PFSK-1 (cell line): Measurements from ENCODE around the gene LYPLA2.

Source experiments
- FOXP2 ChIP-seq: optimal IDR thresholded peaks from 2 replicates; pipeline ENCODE3; 2011; ENCODE audit warnings: borderline replicate concordance, control low read depth, inconsistent platforms; ENCODE audit not compliant: insufficient read depth; ENCODE audit errors: extremely low read length, extremely low read depth
- POLR2AphosphoS5 ChIP-seq: IDR thresholded peaks from 2 replicates; pipeline ENCODE4 v1.6.1; 2012; ENCODE audit warnings: low read depth, mild to moderate bottlenecking, control low read depth, low read length, moderate library complexity
- REST ChIP-seq, 2 experiments: IDR thresholded peaks; 2 replicates each; pipeline versions ENCODE4 v1.6.1 to v1.8.0; 2011 to 2012; ENCODE audit warnings: low read depth in 2 of 2, low read length in 2 of 2, control low read depth in 1 of 2, inconsistent platforms in 1 of 2, mild to moderate bottlenecking in 1 of 2, moderate library complexity in 1 of 2; ENCODE audit not compliant: insufficient read depth in 1 of 2
- SIN3A ChIP-seq: IDR thresholded peaks from 2 replicates; pipeline ENCODE4 v1.6.1; 2012; ENCODE audit warnings: mild to moderate bottlenecking, low read length, moderate library complexity, borderline replicate concordance; ENCODE audit not compliant: insufficient read depth
- TAF1 ChIP-seq: IDR thresholded peaks from 2 replicates; pipeline ENCODE4 v1.6.1; 2012; ENCODE audit warnings: low read length, control low read depth, borderline replicate concordance; ENCODE audit not compliant: insufficient read depth

The LYPLA2 gene

GRCh38 chr1:23793861-23794731, 3.2 kb downstream of the LYPLA2 start:
- TF ChIP-seq SIN3A: no peak
- TF ChIP-seq POLR2AphosphoS5: no peak
- TF ChIP-seq REST (IDR thresholded peaks at IDR 0.05; ENCODE audit: insufficient read depth in 1 of 2, low read depth in 2 of 2, low read length in 2 of 2): no peak
- no peak for TF ChIP-seq TAF1
- TF ChIP-seq FOXP2: no peak

GRCh38 chr1:23795676-23796465, 4.9 kb downstream of the LYPLA2 start:
- TF ChIP-seq FOXP2 (no peak), POLR2AphosphoS5 (no peak), TAF1 (no peak), SIN3A (no peak), REST (IDR thresholded peaks at IDR 0.05; ENCODE audit: insufficient read depth in 1 of 2, low read depth in 2 of 2, low read length in 2 of 2) (no peak)

- TF ChIP-seq SIN3A (no peak), REST (IDR thresholded peaks at IDR 0.05; ENCODE audit: insufficient read depth in 1 of 2, low read depth in 2 of 2, low read length in 2 of 2) (no peak), FOXP2 (no peak), POLR2AphosphoS5 (no peak)
These were observed 5.7 kb downstream of the LYPLA2 start for GRCh38 chr1:23796466-23797271.

- TF ChIP-seq TAF1 (no peak), POLR2AphosphoS5 (no peak), SIN3A (no peak), REST (IDR thresholded peaks at IDR 0.05; ENCODE audit: insufficient read depth in 1 of 2, low read depth in 2 of 2, low read length in 2 of 2) (no peak), FOXP2 (no peak)
These were observed 6.8 kb downstream of the LYPLA2 start for GRCh38 chr1:23797478-23798448.
